Activated CD4-positive, alpha-beta T cell treated with anti-CD3 and anti-CD28 coated beads, Interleukin-2, amount 50 U/mL, for 48 hours (primary cell): ENCODE results near the gene CMBL.
"Not testable (repeated sequence)": the region's sequence is repeated elsewhere in the genome, so short reads cannot be mapped to it uniquely, and the experiment has no call there.

Source experiments
- DNase-seq, 2 experiments: peaks; one replicate each; pipeline ENCODE4 v3.0.0-alpha.2; 2020

CMBL gene

GRCh38 chr5:10333154-10334006 is 25.7 kb upstream of the CMBL start:
- no peak for DNase-seq

GRCh38 chr5:10332301-10332700 is 24.6 kb upstream of the CMBL start:
- DNase-seq, result no peak

- DNase-seq, result no peak
Observed at GRCh38 chr5:10331341-10331796, 23.7 kb upstream of the CMBL start.

- no peak for DNase-seq
Observed at GRCh38 chr5:10330511-10331230, 23.0 kb upstream of the CMBL start.

- no peak for DNase-seq
Observed at GRCh38 chr5:10329820-10330481, 22.2 kb upstream of the CMBL start.

- no peak for DNase-seq
Observed at GRCh38 chr5:10329446-10329819, 21.7 kb upstream of the CMBL start.

- DNase-seq, result no peak
Observed at GRCh38 chr5:10328323-10328722, 20.6 kb upstream of the CMBL start.

- DNase-seq, result no peak
Observed at GRCh38 chr5:10324518-10325370, 17.0 kb upstream of the CMBL start.

- no peak for DNase-seq
Observed at GRCh38 chr5:10323588-10324488, 16.1 kb upstream of the CMBL start.

GRCh38 chr5:10321882-10322281 is 14.2 kb upstream of the CMBL start:
- DNase-seq, result no peak

- DNase-seq, result no peak
Observed at GRCh38 chr5:10320793-10321192, 13.1 kb upstream of the CMBL start.

GRCh38 chr5:10319202-10319851 is 11.6 kb upstream of the CMBL start:
- DNase-seq, result no peak

- DNase-seq, result no peak
Observed at GRCh38 chr5:10317825-10318682, 10.4 kb upstream of the CMBL start.

- DNase-seq, result no peak
Observed at GRCh38 chr5:10315824-10316509, 8.3 kb upstream of the CMBL start.

- no peak for DNase-seq
Observed at GRCh38 chr5:10315201-10315600, 7.5 kb upstream of the CMBL start.

GRCh38 chr5:10311595-10312425 is 4.1 kb upstream of the CMBL start:
- DNase-seq, result no peak

- not testable (repeated sequence) for DNase-seq
Observed at GRCh38 chr5:10310835-10311570, 3.3 kb upstream of the CMBL start.
